ENCODE data around the gene RAB35.

GRCh38 chr12:120054293-120054692, 62.3 kb downstream of the RAB35 start:
- TF ChIP-seq CTCF (IDR thresholded peaks at IDR 0.05) (no peak), EP300 (IDR thresholded peaks at IDR 0.05) (no peak), POLR2A (IDR thresholded peaks at IDR 0.05) (no peak), POLR2AphosphoS5 (IDR thresholded peaks at IDR 0.05) (no peak)

All from sigmoid colon (tissue), 4 donors.